GM21529 (cell line): ENCODE data around the gene SHC2.
"Not testable (repeated sequence)": the region's sequence is repeated elsewhere in the genome, so short reads cannot be mapped to it uniquely, and the experiment has no call there.

Experiments used
- ATAC-seq: cut with Tn5 transposase; IDR thresholded peaks from one replicate; pipeline ENCODE4 v1.9.1; 2021; ENCODE audit not compliant: unreplicated experiment

The SHC2 gene

DNA sequence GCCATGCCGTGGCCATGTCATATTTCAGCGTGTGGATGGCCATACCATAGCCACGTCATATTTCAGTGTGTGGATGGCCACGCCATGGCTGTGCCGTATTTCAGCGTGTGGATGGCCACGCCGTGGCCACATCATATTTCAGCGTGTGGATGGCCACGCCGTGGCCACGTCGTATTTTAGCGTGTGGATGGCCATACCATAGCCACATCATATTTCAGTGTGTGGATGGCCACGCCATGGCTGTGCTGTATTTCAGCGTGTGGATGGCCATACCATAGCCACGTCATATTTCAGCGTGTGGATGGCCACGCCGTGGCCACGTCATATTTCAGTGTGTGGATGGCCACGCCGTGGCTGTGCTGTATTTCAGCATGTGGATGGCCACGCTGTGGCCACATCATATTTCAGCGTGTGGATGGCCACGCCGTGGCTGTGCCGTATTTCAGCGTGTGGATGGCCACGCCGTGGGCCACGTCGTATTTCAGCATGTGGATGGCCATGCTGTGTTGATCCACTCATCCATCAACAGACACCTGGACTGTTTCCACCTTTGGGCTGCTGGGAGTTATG lies 9.8 kb downstream of the SHC2 start:
- not testable (repeated sequence) for ATAC-seq

- ATAC-seq, result no peak
These were observed 10.9 kb downstream of the SHC2 start for GRCh38 chr19:449916-450315.

- ATAC-seq, result no peak
These were observed 12.8 kb downstream of the SHC2 start for GRCh38 chr19:447816-448560.

DNA sequence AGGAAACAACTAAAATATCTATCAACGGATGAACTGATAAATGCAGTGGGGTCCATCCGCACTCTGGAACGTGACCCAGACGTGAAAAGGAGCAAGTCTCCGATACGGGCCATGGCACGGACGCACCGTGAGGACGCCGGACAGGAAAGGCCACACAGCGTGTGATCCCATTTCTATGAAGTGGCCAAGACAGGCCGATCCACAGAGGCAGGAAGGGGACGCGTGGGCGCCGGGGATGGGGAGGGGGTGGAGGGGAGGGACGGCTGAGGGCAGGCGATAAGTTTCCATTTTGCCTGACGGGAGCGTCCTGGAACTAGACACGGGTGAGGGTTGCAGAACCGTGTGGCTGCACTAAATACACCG lies 13.8 kb downstream of the SHC2 start:
- no peak for ATAC-seq

GRCh38 chr19:444677-445210 lies 16.1 kb downstream of the SHC2 start:
- ATAC-seq, result no peak

GRCh38 chr19:443005-443404 lies 17.8 kb downstream of the SHC2 start:
- ATAC-seq, result no peak

DNA sequence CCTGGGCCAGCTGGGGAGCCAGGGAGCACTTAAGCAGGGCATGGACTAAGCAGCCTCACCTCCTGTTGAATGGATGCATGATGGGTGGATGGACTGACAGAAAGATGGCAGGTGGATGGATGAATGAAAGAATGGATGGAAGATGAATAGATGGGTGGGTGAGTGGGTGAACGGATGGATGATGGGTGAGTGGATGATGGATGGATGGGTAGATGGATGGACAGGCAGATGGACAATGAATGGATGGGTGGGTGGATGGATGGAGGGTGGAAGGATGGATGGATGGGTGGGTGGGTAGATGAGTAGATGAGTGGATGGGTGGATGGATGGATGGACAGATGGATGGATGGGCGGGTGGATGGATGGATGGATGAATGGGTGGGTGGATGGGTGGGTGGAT lies 18.7 kb downstream of the SHC2 start:
- no peak for ATAC-seq

DNA sequence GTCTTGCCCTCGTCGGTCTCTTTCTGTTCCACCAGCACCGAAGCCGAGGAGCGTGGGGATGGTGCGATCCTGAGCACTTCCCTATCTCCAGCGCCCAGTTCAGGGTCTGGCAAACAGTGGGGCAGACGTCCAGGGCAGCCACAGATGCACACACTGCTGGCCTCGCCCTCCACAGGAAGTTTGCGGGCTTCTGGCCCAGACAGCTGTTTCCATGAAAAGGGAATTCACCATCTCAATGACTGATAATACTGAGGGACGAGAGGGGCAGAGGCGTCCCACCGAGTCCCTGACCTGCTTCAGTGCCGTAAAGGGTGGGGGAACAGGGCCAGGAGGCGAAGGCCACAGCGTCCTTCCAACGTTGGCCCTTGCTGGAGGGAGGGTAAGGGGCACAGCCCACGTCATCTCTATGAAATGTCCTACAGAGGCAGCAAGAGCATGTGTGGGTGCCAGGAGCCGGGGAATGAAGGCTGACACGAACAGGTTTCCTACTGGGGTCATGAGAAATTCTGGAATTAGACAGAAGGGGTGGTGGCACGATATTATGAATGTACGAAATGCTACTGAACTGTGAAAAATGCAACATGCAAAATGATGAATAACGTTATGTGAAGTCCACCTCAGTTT lies 19.5 kb downstream of the SHC2 start:
- ATAC-seq, result no peak

DNA sequence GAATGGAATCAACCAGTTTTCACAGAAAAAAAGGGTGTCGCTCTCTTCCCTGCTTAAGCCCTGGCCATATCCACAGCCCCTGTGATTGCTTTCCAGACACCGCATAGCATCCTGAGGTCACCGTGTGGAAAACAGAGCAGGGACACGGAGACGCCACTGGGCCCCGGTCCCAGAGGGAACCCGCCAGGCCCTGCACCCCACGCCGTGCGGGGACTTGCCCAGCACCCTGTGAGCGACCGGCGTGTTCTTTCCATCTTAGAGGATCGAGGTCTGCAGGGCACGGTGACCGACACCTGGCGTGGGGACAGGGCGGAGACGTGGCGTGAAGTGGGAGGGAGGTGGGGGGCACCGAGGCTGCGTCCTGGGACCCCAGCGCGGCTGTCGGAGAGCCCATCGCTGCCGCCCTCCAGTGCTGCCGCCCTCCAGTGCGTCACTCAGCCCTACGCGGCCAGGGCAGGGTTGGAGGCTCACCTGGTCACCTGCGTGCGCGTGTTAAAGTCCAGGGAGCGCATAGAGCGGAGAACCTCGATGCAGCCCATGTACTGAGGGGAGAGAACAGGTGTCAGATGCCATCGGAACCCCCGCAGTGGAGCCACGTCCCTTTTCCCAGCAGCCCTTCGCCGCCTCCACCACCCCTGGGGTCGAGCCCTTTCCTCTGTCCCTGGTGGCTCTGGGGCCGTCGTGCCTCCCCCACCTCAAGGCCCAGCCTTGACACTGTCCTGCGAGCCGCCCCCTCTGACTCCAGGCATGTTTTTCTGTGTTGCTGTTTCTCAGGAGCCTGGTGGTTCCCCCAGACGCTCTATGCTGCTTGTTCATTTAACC lies 20.2 kb downstream of the SHC2 start:
- no peak for ATAC-seq

DNA sequence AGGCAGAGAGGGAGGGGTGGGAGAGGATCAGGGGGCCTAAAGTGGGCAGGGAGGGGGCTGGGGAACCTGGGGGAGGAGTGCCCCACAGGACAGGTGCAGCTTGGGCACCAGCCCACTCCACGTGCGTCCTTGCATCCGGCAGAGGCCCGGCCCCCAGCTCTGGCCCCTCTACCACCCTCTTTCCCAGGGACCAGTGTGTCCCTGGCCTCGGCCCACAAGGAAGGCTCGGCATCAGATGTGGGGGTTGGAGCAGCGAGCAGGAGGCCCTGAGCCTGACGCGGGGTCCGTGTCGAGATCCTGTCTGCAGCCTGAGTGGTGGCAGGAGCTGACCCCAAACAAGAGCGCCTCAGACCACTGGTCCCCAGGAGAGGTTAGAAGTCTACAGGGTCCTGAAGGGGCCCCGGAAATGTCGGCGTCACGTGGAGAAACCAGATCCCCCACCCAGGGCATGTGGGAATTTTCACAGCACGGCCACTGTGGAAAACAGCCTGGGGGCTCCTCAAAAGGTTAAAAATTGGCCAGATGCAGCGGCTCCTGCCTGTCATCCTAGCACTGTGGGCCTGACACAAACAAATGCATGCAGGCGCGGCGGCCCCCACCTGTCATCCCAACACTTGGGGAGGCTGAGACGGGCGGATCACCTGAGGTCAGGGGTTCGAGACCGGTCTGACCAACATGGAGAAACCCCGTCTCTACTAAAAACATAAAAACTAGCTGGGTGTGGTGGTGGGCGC lies 21.5 kb downstream of the SHC2 start:
- ATAC-seq, result no peak

- ATAC-seq, result no peak
These were observed 22.3 kb downstream of the SHC2 start for GRCh38 chr19:438416-438958.

- ATAC-seq, result no peak
These were observed 23.8 kb downstream of the SHC2 start for GRCh38 chr19:437041-437440.

DNA sequence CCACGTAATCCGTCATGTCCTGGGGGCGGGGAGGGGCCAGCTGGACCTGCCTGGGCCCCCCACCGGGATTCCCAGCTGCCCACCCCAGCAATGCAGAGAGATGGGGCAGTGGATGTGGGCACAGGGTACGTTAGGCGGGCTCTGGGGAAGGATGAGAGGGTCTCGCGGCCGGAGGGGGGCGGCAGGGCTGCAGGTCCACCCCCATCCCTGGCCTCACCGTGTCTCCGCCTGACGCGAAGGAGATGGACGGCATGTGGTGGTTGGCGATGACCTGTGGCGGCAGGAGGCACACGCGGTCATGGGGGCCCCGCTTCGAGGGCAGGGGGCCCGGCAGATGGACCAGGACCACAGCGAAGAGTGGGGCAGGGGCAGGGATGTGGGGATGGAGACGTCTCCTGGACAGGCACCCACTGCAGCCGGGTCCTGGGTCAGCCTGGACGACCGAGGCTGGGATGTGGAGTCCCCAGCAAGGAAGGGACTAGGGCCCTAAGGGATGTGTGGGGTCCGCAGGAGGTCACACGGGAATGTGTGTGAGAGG lies 24.4 kb downstream of the SHC2 start:
- ATAC-seq, result no peak

DNA sequence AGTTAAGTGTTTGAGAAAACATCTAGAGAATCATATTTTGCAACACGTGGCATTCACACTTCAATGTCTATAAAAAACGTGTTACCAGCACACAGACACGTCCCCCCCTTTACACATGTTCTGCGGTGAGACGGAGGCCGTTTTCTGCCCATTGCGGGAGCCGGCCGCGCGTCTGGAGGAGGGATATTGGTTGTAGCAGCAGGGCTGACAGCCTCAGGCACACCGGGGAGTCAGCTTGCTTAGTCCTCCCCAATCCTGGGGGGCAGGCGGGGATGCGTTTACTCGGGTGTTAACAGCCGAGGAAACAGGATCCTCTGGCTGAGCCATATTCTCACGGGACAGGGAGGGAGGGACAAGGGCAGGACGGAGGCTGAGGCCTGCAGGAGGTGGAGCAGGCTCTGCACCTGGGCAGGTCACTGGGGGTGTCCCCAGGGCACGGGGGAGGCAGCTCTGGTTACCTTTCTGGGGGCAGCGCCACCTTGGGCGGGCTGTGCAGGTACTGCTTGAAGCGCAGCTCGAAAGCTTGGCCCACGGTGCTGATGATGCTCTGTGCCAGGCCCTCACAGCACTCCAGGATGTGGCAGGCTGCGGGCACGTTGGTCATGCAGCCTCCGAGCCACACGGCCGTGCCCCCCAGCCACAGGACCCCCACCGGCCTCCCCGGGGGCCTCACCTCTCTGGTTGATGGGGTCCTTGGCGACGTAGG lies 25.0 kb downstream of the SHC2 start:
- no peak for ATAC-seq

DNA sequence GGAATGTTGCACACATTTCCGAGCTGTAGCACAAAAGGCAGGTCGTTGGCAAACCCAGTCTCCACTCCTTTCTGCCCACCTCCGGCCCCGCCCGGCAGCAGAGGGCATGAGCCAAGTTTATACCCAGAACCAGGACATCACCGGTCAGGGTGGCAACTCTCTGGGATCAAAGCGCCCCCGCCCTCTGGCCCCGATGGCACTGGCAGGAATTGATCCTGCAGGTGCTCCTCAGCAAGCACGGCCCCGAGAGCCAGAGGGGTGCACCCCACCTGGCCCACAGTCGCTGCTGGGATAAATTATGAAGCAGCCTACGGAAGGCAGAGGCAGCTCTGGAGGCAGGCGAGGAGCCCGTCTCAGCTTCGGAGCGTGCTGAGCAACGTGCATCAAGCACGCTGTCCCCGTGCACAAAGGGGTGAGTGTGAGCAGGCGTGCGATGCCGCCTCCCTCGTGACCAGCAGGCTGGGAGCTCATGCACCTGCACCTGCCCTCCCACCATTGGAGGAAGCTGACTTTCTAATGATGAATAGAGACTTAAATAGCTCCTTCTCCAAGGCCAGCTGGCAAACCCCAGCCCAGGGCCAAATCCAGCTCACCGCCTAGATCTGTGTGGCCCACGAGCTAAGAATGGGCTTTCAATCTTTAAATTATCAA lies 25.7 kb downstream of the SHC2 start:
- ATAC-seq, result no peak

GRCh38 chr19:434152-434960 lies 26.5 kb downstream of the SHC2 start:
- ATAC-seq, result no peak

GRCh38 chr19:430701-431100 lies 30.1 kb downstream of the SHC2 start:
- ATAC-seq, result no peak

DNA sequence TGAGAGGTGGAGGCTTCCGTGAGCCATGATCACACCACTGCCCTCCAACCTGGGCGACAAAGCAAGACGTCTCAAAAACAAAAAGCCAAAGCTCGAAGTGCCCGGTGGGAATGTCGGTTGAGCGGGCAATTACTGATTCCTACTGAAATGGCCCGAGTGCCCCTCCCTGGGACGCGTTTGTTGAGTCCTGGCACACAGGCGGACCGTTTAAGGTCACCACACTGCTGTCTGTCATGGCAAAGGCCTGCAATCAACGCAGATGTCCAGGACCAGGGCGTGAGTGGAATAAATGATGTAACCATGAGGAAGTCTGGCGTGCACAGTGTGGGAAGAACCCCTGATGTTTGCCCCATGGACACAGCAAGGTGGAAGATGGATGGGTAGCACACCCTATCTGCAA lies 32.7 kb downstream of the SHC2 start:
- ATAC-seq, result no peak
